GM23338 (cell line): ENCODE data around the gene SPI1. TPM values are rescaled to one million over a fixed set of nuclear protein-coding genes. Genes with fewer than 3 reads are reported as not detected.

Experiments
- ATAC-seq: fragments of 200-7000 bp; cut with Tn5 transposase; 3 replicates; pipeline ENCODE4 v1.9.1; 2020
- DNase-seq: peaks from one replicate; pipeline ENCODE4 v3.0.0-alpha.2; 2015; ENCODE audit warnings: low spot score
- H2AFZ ChIP-seq: fragments of 200-600 bp; sonication (generic); 2 replicates; pipeline ENCODE4 v1.8.0; 2016; ENCODE audit warnings: antibody characterized with exemption, mild to moderate bottlenecking, moderate library complexity
- H3F3A ChIP-seq: fragments of 200-600 bp; sonication (generic); replicated peaks from 2 replicates; pipeline ENCODE4 v1.8.0; 2017; ENCODE audit warnings: antibody characterized with exemption, mixed run types, low read depth
- H3K27ac ChIP-seq: fragments of 200-600 bp; sonication (generic); 2 replicates; pipeline ENCODE4 v1.6.1; 2016; ENCODE audit warnings: low read depth
- H3K27me3 ChIP-seq: fragments of 200-600 bp; sonication (generic); 2 replicates; pipeline ENCODE4 v1.8.0; 2016; ENCODE audit warnings: mild to moderate bottlenecking, mixed run types, moderate library complexity; ENCODE audit not compliant: insufficient read depth
- H3K36me3 ChIP-seq: fragments of 200-600 bp; sonication (generic); 2 replicates; pipeline ENCODE4 v1.8.0; 2016; ENCODE audit warnings: mild to moderate bottlenecking; ENCODE audit not compliant: insufficient read depth
- H3K4me1 ChIP-seq: fragments of 200-600 bp; sonication (generic); 2 replicates; pipeline ENCODE4 v1.8.0; 2016; ENCODE audit warnings: mild to moderate bottlenecking, moderate library complexity; ENCODE audit not compliant: insufficient read depth
- H3K4me2 ChIP-seq: fragments of 200-600 bp; sonication (generic); 2 replicates; pipeline ENCODE4 v1.7.1; 2017; ENCODE audit warnings: mixed run types
- H3K4me3 ChIP-seq: fragments of 200-600 bp; sonication (generic); 2 replicates; pipeline ENCODE4 v1.6.1; 2016; ENCODE audit warnings: mixed run types
- H3K79me2 ChIP-seq: fragments of 200-600 bp; sonication (generic); replicated peaks from 2 replicates; pipeline ENCODE4 v1.8.0; 2017; ENCODE audit warnings: mild to moderate bottlenecking; ENCODE audit not compliant: insufficient read depth
- H3K9me2 ChIP-seq: fragments of 200-600 bp; sonication (generic); 2 replicates; pipeline ENCODE4 v1.8.0; 2017; ENCODE audit not compliant: insufficient read depth
- H4K20me1 ChIP-seq: fragments of 200-600 bp; sonication (generic); replicated peaks from 2 replicates; pipeline ENCODE4 v1.8.0; 2017; ENCODE audit warnings: mild to moderate bottlenecking; ENCODE audit not compliant: insufficient read depth
- H3K27ac Mint-ChIP-seq: 2 replicates; pipeline ENCODE4 v1.8.0; 2020; ENCODE audit warnings: inconsistent platforms, mild to moderate bottlenecking, moderate library complexity, mixed read lengths
- H3K27me3 Mint-ChIP-seq: 3 replicates; pipeline ENCODE4 v1.8.0; 2022; ENCODE audit warnings: low read depth, mild to moderate bottlenecking, moderate library complexity, mixed read lengths, inconsistent platforms; ENCODE audit not compliant: insufficient read depth, poor library complexity
- H3K36me3 Mint-ChIP-seq: 3 replicates; pipeline ENCODE4 v1.8.0; 2021; ENCODE audit warnings: low read depth, mild to moderate bottlenecking, inconsistent platforms, moderate library complexity, mixed read lengths
- H3K4me1 Mint-ChIP-seq: 3 replicates; pipeline ENCODE4 v1.8.0; 2020; ENCODE audit warnings: mild to moderate bottlenecking, inconsistent platforms, mixed read lengths
- H3K4me3 Mint-ChIP-seq: 3 replicates; pipeline ENCODE4 v1.8.0; 2021; ENCODE audit warnings: moderate library complexity, mild to moderate bottlenecking, inconsistent platforms, mixed read lengths
- H3K9me3 Mint-ChIP-seq: 3 replicates; pipeline ENCODE4 v1.8.0; 2020; ENCODE audit warnings: moderate library complexity, mild to moderate bottlenecking, inconsistent platforms, mixed read lengths
- CREB1 ChIP-seq: fragments of 250-450 bp; sonication (Bioruptor Pico); IDR thresholded peaks from 2 replicates; pipeline ENCODE4 v1.5.0; 2020; ENCODE audit warnings: low read depth, mild to moderate bottlenecking, moderate library complexity
- CTCF ChIP-seq, 2 experiments: fragments of 200-600 bp in 1 of 2; sonication (generic) in 1 of 2; conservative IDR thresholded peaks; 2 replicates each; pipeline versions ENCODE4 v1.5.1 to v1.6.1; 2016 to 2017; ENCODE audit warnings: antibody characterized with exemption in 2 of 2, low read depth in 2 of 2, mild to moderate bottlenecking in 2 of 2, moderate library complexity in 1 of 2
- ETS1 ChIP-seq: IDR thresholded peaks from 2 replicates; pipeline ENCODE4 v1.6.1; 2016; ENCODE audit warnings: antibody characterized with exemption
- EZH2 ChIP-seq: fragments of 200-600 bp; sonication (generic); IDR thresholded peaks from one replicate; pipeline ENCODE4 v1.8.0; 2017; ENCODE audit warnings: antibody characterized with exemption, mild to moderate bottlenecking, low read depth; ENCODE audit not compliant: unreplicated experiment
- EZH2phosphoT487 ChIP-seq: fragments of 200-600 bp; sonication (generic); IDR thresholded peaks from one replicate; pipeline ENCODE4 v1.8.1; 2018; ENCODE audit warnings: antibody characterized with exemption; ENCODE audit not compliant: unreplicated experiment
- JUNB ChIP-seq: IDR thresholded peaks from one replicate; pipeline ENCODE4 v1.6.1; 2016; ENCODE audit warnings: antibody characterized with exemption; ENCODE audit not compliant: unreplicated experiment
- REST ChIP-seq: IDR thresholded peaks from one replicate; pipeline ENCODE4 v1.6.1; 2018; ENCODE audit warnings: antibody characterized with exemption; ENCODE audit not compliant: unreplicated experiment
- ZNF114 ChIP-seq: fragments of 250-450 bp; sonication (Bioruptor Pico); IDR thresholded peaks from 2 replicates; pipeline ENCODE4 v1.5.0; 2020; ENCODE audit warnings: mild to moderate bottlenecking, moderate library complexity
- ZNF331 ChIP-seq: fragments of 250-450 bp; sonication (Bioruptor Pico); IDR thresholded peaks from 2 replicates; pipeline ENCODE4 v1.5.0; 2020; ENCODE audit warnings: low read depth, mild to moderate bottlenecking, moderate library complexity
- ZNF462 ChIP-seq: fragments of 250-450 bp; sonication (Bioruptor Pico); IDR thresholded peaks from 2 replicates; pipeline ENCODE4 v1.5.0; 2020; ENCODE audit warnings: mild to moderate bottlenecking, moderate library complexity
- polyA plus RNA-seq: library from polyadenylated mRNA; unstranded; fragments of >200 nt; fragmentation: Nextera tagmentation; extraction: Ambion mirVana; gene quantifications from 2 replicates; pipeline ENCODE4 v1.2.1, GENCODE V29; 2016
- total RNA-seq: library from RNA; depleted of rRNA; stranded (reverse); fragments of >200 nt; shearing (Covaris generic); gene quantifications from 2 replicates; pipeline ENCODE4 v1.2.3, GENCODE V29; 2014

SPI1 gene
- total and polyA plus RNA-seq, 2 experiments from 2014 or later: 0.23 TPM; not detected in 1

GRCh38 chr11:47379317-47379716 is 970 bp upstream of the SPI1 start (continued):
- no peak for TF ChIP-seq REST

GRCh38 chr11:47378836-47379170 is 456 bp upstream of the SPI1 start:
- DNase-seq: no peak
- ATAC-seq: no peak
- TF ChIP-seq CTCF (conservative IDR thresholded peaks at IDR 0.05; ENCODE audit: low read depth in 2 of 2) (no peak), EZH2phosphoT487 (no peak), CREB1 (CRISPR knock-in tag) (no peak), JUNB (no peak), EZH2 (no peak), ZNF114 (no peak), ZNF331 (no peak), ZNF462 (CRISPR knock-in tag) (no peak), ETS1 (no peak)

More at GRCh38 chr11:47378836-47379170, 456 bp upstream of the SPI1 start:
- Histone ChIP-seq H4K20me1 (no peaks in the 10 kb centered on the region), H3K4me3 (no peak overlapping the region), H3F3A (no peaks in the 10 kb centered on the region), H3K27me3 (no peaks in the 10 kb centered on the region), H3K9me2 (0 out of 2 replicates have a peak, but pooled peaks cover 2% of the 10 kb centered on the region), H2AFZ (peak overlapping the region; percentile 99), H3K36me3 (no peaks in the 10 kb centered on the region), H3K27ac (no peak overlapping the region), H3K79me2 (no peaks in the 10 kb centered on the region), H3K4me1 (no peaks in the 10 kb centered on the region; the same call in 1 of the 2 replicates), H3K4me2 (no peak overlapping the region)
- Mint-ChIP-seq H3K27ac (no peak overlapping the region), H3K27me3 (peaks cover 5% of the 10 kb centered on the region), H3K36me3 (no peaks in the 10 kb centered on the region), H3K4me1 (peaks cover 3% of the 10 kb centered on the region; the same call in 2 of the 3 replicates), H3K9me3 (no peaks in the 10 kb centered on the region; the same call in 2 of the 3 replicates), H3K4me3 (no peak overlapping the region)
